ENCODE results near the gene OFD1.

Gene OFD1

DNA sequence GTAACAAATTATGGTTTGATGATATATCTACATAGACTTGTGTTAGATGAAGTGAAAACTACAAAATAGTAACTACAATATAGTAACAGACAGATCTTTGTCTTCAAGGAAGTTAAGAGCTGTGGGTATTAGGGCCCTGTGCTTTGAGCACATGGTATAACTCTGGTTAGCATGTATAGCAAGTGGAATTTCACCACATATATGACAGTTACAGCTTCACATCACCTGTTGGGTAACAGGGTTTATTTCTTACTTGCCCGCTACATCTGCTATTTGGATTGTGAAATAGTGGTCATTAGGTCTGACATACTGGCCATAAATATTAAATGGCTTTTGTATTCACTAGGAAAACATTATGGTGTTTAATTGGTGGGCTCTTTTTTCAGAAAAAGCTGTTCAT is 20.2 kb downstream of the OFD1 start:
- no peak for DNase-seq (ENCODE audit: low spot score)

DNA sequence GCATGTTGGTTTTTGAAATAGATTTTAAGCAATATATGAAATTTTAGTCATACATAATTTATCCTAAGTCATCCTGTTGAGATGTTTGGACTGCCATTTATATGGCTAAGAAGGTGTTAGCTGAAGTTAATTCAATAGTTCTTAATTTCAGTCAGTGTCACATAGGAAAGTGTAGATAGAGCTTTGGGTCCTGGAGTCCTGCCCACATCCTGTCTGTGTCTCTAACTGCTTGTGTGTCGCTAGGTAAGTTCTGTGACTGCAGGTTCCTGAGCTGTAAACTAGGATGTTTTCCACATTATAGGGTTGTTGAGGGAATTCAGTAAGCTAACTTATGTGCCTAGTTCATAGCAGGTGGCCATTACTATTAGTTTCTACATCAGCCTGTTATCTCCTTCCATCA is 20.7 kb downstream of the OFD1 start:
- DNase-seq (ENCODE audit: low spot score) = no peak

DNA sequence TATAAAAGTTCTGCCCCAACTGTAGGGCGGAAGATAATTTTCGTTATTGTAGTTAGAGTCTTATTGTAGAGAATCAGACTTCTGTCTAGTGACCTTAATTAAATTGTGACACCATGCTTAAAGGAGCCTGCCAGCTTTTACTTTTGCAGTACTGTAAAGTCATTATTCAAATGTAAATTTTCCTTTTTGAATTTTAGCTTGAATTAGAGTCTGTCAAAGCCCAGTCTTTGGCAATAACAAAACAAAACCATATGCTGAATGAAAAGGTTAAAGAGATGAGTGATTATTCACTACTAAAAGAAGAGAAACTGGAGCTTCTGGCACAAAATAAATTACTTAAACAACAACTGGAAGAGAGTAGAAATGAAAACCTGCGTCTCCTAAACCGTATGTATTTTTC is 21.8 kb downstream of the OFD1 start:
- DNase-seq (ENCODE audit: low spot score) = no peak

DNA sequence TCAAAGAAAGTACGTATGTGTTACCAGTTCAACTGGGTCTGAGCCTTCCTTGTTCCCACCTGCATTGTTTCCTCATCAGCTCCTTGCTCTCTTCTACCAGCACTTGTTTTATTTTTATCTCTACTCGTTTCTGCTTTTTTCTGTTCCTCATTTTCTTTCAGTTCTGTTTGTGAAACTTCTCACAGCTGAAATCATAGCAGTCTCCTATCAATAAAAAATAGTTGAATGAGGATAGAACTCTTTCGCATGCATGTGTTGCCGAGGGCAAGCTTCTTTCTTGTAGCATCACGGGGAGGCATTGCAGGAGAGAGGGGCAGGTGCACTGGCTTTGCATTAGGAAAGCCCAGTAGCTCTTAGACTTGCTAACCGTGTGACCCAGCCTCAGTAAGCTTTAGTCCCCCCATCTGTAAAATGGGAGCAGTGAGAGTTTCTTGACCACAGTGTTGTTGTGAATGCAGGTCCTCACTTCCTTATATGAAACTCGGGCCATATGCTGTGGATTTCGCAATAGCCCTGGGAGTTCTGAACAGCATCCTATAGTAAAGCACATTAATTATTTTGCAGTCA is 24.7 kb downstream of the OFD1 start:
- no peak for DNase-seq (ENCODE audit: low spot score)

DNA sequence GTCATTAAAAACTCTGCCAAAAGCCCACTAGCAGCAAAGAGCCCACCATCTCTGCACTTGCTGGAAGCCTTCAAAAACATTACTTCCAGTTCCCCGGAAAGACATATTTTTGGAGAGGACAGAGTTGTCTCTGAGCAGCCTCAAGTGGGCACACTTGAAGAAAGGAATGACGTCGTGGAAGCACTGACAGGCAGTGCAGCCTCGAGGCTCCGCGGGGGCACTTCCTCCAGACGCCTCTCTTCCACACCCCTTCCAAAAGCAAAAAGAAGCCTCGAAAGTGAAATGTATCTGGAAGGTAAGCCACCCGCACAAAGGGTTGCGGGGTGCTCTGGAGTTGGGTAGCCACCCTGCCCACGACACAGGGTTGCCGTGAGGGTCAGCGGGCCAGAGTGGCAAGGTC is 25.9 kb downstream of the OFD1 start:
- no peak for DNase-seq (ENCODE audit: low spot score)

DNA sequence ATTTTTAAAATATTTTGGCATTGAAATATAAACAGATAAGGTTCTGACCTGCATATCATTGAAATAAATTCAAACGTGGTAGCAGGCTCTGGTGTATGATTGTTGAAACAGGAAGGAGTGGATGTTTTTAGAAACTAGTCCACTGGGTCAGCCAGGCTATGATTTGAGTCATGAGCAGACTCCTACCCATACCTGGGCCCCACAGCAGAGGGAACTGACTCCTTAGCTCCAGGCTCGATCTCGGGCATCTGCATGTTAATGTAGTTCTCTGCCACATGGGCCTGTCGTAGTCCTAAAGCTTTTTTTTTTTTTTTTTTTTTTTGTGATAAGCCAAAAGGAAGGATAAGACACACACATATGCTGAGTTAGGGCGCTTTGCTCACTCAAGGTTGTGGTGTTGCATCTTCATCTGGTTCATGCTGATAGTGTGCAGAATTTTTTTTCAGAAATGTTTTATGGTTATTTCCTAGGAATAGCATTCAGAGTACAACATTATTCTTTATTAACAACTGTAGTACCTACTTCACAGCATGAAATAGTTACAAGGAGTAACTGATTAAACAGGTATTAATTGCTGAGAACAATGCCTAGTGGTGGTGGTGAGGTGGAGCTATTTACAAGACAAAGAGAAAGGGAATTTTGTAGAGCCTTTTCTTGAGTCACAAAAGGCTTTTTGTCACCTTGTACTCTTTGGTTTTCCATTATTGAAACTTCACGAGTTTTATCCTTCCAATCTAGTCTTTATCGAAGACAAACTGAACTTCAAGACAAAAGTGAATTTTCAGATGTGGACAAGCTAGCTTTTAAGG is 27.3 kb downstream of the OFD1 start:
- DNase-seq (ENCODE audit: low spot score) = no peak

DNA sequence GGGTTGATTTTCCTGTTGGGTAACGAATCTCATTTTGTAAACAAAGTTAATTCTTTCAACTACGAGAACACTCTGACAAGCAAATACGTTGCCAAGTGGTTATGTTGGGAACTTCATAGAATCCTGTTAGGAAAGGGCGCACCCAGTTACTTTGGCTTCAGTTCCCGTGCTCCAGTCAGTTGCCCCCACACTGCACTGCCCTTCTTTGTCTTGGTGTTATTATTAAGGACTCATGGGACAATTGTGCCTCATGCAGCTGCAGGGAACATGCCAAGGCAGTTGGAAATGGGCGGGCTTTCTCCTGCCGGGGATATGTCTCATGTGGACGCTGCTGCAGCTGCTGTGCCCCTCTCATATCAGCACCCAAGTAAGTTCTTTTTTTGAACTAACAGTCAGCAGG is 28.9 kb downstream of the OFD1 start:
- no peak for DNase-seq (ENCODE audit: low spot score)

DNA sequence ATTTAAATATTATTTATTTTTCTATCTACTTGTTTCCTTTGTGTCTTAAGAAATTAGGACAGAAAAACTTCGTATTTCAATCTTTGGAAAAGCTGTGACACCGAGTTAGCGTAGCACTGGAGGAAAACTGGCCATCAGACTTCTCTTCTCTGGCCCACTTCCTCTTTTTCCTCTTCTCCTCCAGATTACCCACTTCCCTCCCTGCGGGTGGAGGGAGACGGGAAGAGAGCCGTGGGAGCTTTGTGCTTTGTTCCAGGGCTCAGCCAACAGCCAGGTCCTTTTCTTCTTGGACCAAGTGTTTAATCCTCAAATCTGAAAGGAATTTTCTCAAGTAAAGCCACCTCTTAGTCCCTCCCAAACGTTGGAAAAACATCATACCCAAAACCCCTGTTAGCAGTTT is 29.7 kb downstream of the OFD1 start:
- peak; percentile 6 for DNase-seq (ENCODE audit: low spot score)

DNA sequence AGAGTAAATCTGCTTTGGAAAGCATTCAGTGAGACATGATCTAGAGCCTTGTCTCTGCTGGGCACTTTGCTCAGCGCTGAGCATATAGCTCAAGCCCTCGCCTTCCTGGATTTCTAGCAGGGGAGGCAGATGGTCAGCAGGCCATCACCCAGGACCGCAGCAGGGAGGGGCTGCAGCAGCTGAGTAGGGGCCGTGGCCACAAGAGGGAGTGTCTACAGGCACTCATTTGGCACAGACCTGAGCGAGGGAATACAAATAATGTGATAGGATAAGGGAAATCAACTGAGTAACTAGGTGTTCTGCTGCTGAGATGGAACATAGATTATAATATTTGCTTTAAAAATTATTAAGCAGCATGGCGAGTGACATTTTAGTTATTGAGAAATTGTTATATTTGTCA is 30.2 kb downstream of the OFD1 start:
- DNase-seq (ENCODE audit: low spot score) = peak; percentile 2

DNA sequence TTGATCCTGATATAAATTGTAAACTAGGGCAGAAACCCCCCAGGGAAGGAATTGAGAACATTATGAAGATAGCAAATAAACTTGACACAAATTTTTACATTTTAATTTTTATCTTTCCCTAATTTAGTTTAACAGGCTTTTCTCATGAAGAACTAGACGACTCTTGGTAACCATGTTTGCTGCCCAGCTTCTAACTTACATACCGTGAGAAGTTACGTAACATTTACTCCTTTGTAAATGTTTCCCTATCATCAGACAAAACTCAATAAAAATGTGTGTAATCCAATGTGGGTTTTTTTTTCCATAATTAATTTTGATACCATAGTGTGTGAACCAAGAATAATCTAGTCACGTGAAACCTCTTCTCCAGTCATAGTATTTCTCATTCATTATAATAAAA is 34.4 kb downstream of the OFD1 start:
- no peak for DNase-seq (ENCODE audit: low spot score)

DNA sequence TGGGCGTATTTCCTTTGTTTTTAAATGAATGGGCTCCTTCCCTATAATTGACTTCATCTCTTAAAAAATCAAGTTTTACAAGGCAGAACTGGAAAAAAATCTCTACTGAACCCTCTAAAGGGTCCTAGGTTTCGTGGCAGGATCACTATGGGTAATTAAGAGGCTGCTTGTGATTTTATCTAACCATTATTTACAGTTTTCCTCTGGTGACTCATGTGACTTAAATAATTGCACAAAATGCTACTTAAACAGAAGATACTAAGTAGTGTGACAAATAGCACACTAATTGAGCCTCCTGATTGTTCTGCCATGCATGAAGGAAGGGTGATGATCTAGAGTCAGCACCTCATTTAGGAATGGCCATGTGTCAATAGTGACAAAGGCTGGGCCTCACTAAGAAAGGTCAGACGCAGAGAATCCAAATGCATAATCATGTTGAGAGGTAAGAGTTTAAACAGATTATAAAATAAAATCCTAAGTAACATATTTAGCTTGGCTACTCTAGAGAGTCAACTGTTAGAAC is 35.5 kb downstream of the OFD1 start:
- no peak for DNase-seq (ENCODE audit: low spot score)

DNA sequence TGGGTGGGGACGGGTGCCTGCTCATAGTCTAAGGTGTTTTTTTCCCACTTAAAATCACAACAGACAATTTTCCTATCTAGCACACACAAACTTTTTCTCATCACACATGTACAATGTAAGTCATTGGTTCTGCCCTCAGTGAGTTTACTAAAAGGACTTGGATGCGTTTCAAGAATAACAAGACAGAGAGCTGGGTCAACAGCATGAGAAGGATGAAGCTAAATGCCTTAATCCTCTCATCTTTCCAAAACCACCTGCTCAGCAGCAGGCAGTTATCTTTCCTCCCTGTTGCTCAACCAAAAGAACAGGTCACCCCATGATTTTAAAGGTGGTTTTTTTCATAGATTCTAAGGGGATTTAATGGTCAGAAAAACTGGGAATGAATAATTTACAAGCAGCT is 40.1 kb downstream of the OFD1 start:
- DNase-seq (ENCODE audit: low spot score) = no peak

DNA sequence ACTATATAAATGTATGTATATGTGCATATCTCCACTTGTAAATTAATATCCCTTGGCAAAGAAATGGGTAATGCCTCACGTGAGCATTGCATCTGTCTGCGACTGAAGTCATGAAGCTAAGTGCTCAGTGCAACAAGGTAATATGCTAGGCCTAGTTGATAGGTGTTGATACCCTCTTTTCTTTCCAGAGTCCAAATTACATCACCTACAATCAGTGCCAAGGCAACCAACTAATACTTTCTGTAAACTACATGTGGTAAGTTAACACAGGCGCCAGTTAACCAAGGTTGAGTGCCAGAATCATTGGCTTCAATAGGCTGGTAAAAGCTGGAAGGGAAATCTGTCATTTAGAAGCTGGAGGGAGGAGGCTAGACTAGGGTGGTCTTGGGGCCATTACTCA is 41.3 kb downstream of the OFD1 start:
- no peak for DNase-seq (ENCODE audit: low spot score)

DNA sequence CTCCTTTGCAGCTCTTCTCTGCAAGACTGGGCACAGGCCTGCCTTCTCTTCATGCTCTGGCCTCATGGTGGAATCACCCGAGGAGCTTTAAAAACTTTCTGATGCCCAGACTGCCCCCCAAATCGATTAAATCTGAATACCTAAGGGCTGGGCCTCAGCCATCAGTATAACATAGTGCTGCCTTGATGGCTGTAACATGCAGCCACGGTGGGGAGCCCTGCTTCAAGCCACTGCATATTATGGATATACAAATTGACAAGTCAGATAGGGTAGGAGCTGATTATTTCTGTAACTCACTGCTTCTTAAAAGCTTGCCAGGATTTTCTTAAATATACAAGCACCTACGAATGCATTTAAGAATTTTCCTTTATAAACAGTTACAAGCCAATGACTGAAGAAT is 41.8 kb downstream of the OFD1 start:
- DNase-seq (ENCODE audit: low spot score) = no peak

DNA sequence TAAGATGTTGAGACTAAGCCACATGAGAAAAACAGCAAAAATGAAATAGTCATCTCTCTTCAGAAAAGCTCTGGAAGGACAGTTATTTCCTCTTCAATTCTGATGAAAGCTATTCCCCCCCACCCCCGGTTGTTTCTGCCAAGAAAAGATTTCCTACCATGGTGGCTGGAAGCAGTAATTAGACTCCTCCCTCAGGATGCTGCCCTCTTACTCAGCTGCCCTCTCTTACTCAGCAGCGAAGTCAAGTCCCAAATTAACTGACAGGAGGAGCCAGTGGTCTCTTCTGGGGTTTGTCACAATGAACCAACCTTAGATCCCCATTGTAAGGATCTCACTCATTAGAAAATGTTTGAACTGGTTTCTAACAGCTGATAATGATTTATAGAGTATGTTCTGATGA is 44.4 kb downstream of the OFD1 start:
- DNase-seq (ENCODE audit: low spot score) = peak; percentile 52

DNA sequence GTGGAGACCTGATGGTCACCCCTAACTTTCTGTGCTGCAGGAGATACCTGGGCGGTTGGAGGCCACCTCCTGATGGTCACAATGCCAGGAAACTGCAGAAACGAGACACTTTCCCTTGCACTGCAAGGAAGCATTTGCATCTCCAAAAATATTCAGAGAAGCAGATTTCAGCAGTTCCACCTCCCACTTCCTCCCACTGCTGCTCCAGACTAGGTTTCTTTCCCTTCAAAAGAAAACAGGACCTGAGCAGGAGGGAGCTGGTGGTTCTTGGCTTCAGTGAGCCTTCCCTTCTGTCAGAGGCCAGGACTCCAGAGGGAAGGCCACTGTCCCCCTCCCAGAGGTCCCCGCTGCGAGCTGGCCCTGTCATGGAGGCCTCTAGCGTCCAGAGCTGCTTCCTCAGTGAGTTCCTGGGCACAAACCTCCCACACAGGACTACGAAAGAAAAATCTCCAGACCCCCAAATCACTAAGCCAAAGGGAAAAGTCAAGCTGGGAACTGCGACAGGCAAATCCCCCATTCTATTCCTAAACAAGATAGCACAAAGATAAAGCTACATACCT is 46.4 kb downstream of the OFD1 start:
- no peak for DNase-seq (ENCODE audit: low spot score)

DNA sequence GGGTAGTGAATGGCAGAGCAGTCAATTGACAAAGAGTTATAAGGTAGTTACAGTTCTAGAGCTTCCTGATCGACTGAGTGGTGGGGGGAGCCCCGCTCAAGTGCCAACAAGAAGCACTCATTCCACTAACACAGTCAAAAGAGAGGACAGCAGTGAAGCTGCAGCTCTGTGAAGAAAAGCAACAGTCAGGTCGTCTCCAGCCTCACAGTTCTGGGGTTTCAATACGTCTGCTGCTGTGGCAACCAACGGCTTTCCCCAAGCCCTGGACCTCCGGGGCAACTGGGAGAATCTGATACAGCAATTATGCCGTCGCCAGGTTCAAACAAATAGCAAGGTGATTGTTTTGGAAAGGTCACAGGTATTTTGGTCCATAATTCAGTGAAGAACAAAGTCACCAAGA is 51.5 kb downstream of the OFD1 start:
- DNase-seq (ENCODE audit: low spot score) = no peak

DNA sequence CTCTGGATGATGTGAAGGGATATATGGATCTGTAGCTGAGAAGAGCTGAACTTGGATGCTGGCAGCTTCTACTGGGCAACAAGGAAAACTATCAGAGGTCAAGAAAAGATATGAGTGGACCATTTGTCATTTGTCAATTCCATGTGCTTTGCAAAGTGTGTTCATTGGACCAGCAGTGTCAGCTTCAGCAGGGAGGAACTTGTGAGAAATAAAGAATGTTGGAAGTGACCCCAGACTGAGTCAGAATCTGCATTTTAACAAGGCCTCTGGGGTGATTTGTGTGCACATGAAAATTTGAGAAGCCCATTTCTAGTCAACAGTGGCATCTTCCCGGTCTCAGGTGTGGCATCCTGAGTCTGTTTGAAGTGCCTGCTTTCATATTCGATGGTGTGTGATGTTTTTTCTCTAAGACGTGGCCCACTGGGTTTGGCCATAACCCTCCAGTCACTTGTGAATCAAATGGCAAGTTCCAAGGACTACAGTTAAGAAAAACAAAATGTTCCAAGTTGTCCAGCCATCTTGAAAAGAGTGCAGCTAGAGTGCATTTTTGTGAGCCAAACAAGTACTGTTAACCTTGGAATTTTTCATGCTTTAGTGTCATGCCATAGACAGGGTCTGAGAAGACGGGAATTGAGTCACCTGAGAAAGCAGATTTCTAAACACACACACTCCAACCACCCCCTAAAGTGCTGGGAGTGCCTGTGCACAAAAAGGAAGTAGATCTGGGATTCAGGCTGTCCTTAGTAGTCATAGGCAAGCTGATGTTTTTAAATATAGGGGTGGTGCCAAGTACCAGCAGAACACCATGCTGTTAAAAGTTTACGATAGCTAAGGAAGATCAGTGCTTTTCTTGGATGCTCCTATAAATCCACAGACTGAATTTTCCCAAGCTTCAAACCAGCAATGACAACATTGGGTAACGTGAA is 55.9 kb downstream of the OFD1 start:
- DNase-seq (ENCODE audit: low spot score) = no peak

DNA sequence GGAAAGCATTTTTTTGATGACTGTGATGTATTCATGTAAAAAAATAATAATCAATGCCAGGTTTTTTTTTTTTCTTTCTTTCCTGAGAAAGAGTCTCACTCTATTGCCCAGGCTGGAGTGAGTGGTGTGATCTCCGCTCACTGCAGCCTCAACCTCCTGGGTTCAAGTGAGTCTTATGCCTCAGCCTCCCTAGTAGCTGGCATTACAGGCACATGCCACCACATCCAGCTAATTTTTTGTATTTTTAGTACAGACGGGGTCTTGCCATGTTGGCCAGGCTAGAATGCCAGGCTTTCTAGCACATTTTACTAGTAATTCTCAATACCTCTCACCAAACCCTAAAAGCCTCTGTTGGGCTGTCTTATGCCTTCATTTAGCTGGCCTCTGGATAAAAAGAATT is 56.6 kb downstream of the OFD1 start:
- no peak for DNase-seq (ENCODE audit: low spot score)

DNA sequence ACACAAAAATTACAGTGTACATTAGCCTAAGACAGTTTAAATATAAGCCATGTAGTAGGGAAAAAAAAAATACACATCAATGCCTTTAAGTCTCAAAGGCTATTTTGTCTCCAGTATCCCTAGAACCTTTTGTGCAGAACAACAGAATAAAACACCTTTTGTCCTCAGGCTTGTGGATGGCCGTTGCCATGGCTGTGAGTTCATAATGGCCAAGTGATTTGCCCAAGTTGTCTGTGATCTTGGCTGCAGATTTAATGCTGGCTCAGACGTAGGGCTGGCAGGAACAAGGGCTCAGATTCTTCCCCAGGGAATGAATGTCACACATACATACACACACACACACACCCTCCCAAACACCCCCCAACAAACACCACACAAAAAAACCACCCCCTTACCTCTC is 57.0 kb downstream of the OFD1 start:
- DNase-seq (ENCODE audit: low spot score) = peak; percentile 88

DNA sequence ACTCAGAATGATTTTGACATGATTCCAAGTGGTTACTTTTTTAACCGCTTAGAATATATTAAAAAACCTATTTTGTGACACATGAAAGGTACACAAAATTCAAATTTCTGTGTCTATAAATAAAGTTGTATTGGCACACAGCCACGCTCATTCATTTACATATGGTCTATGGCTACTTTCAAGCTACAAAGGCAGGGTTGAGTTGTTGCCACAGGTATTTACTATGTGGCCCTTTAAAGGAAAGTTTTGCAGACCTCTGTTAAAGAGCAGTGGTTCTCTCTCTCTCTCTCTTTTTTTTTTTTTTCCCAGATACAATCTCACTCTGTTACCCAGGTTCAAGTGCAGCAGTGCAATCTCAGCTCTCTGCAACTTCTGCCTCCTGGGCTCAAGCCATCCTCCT is 59.3 kb downstream of the OFD1 start:
- no peak for DNase-seq (ENCODE audit: low spot score)

DNA sequence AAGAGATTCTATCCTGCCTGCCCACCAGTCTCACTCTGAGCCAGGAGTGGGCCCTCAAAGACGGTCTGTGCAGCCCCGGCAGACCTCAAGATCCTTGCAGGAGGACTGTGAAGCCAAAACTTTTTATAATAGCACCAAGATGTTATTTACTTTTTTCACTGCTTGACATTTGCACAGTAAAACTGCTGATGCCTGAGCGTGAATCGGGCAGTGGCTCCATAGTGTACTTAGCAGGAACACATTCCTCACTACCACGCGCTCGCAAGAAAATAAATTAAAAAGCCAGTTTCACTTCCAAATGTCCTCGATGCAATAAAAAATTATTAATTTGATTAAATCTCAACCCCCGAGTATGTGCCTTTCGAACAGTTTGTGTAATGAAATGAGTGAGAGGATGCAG is 59.9 kb downstream of the OFD1 start:
- DNase-seq (ENCODE audit: low spot score) = no peak

DNA sequence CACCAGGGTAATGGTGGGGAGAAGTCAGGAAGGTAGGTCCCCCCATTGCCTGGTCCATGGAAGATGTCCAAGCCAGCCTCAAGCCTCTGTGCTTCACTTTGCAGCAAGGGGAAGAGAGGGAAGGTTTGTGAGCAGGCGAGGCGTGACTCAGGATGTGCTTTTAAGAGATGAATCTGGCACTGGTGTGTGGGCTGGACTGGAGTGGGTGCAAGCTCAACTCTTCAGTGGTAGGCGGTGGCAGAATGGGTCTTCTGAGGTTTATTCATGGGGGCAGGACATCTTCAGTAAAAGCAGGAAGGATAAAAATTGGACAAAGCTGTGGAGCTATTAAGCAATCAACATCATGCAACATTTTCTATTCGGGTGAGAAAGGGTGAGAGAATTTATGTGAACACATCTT is 63.0 kb downstream of the OFD1 start:
- no peak for DNase-seq (ENCODE audit: low spot score)

Data from COLO829 (cell line).